ENCODE results near the gene SHROOM1.
"Not testable (repeated sequence)": the region's sequence is repeated elsewhere in the genome, so short reads cannot be mapped to it uniquely, and the experiment has no call there.

The SHROOM1 gene

GRCh38 chr5:132805872-132806271 lies 24.6 kb downstream of the SHROOM1 start:
- not testable (repeated sequence) for H2AFZ ChIP-seq (ENCODE audit: low read length, unreplicated experiment); H3K79me2 ChIP-seq (ENCODE audit: control insufficient read depth, insufficient read depth, low read length, unreplicated experiment); H3K4me1 ChIP-seq (ENCODE audit: control insufficient read depth, insufficient read depth, low read length, unreplicated experiment); H3K4me3 ChIP-seq (ENCODE audit: low read depth, low read length); H3K27ac ChIP-seq (ENCODE audit: low read depth, low read length); H3K36me3 ChIP-seq (ENCODE audit: insufficient read depth, low read length)
- peaks cover 27% of the 10 kb centered on the region for H3K27me3 ChIP-seq (ENCODE audit: insufficient read depth, low read length)

GRCh38 chr5:132804219-132804618 lies 26.2 kb downstream of the SHROOM1 start:
- H3K27ac ChIP-seq (ENCODE audit: low read depth, low read length); H3K79me2 ChIP-seq (ENCODE audit: control insufficient read depth, insufficient read depth, low read length, unreplicated experiment); H3K4me3 ChIP-seq (ENCODE audit: low read depth, low read length); H3K4me1 ChIP-seq (ENCODE audit: control insufficient read depth, insufficient read depth, low read length, unreplicated experiment); H3K36me3 ChIP-seq (ENCODE audit: insufficient read depth, low read length); H2AFZ ChIP-seq (ENCODE audit: low read length, unreplicated experiment): not testable (repeated sequence)
- peaks cover 31% of the 10 kb centered on the region for H3K27me3 ChIP-seq (ENCODE audit: insufficient read depth, low read length)

- H3K27ac ChIP-seq (ENCODE audit: low read depth, low read length); H3K79me2 ChIP-seq (ENCODE audit: control insufficient read depth, insufficient read depth, low read length, unreplicated experiment); H2AFZ ChIP-seq (ENCODE audit: low read length, unreplicated experiment); H3K4me3 ChIP-seq (ENCODE audit: low read depth, low read length); H3K36me3 ChIP-seq (ENCODE audit: insufficient read depth, low read length); H3K4me1 ChIP-seq (ENCODE audit: control insufficient read depth, insufficient read depth, low read length, unreplicated experiment): not testable (repeated sequence)
- H3K27me3 ChIP-seq (ENCODE audit: insufficient read depth, low read length), result peaks cover 27% of the 10 kb centered on the region
Observed at GRCh38 chr5:132802685-132803066, 27.8 kb downstream of the SHROOM1 start.

- H3K79me2 ChIP-seq (ENCODE audit: control insufficient read depth, insufficient read depth, low read length, unreplicated experiment), result no peaks in the 10 kb centered on the region
- H3K27me3 ChIP-seq (ENCODE audit: insufficient read depth, low read length), result peaks cover 32% of the 10 kb centered on the region
- H3K4me3 ChIP-seq (ENCODE audit: low read depth, low read length), result no peak overlapping the region
- H2AFZ ChIP-seq (ENCODE audit: low read length, unreplicated experiment), result no peak overlapping the region
- H3K4me1 ChIP-seq (ENCODE audit: control insufficient read depth, insufficient read depth, low read length, unreplicated experiment), result no peaks in the 10 kb centered on the region
- no peaks in the 10 kb centered on the region for H3K36me3 ChIP-seq (ENCODE audit: insufficient read depth, low read length)
- H3K27ac ChIP-seq (ENCODE audit: low read depth, low read length), result no peak overlapping the region
Observed at GRCh38 chr5:132802044-132802684, 28.3 kb downstream of the SHROOM1 start.

- no peaks in the 10 kb centered on the region for H3K4me1 ChIP-seq (ENCODE audit: control insufficient read depth, insufficient read depth, low read length, unreplicated experiment)
- no peak overlapping the region for H3K27ac ChIP-seq (ENCODE audit: low read depth, low read length)
- H3K4me3 ChIP-seq (ENCODE audit: low read depth, low read length), result no peak overlapping the region
- no peaks in the 10 kb centered on the region for H3K36me3 ChIP-seq (ENCODE audit: insufficient read depth, low read length)
- H3K79me2 ChIP-seq (ENCODE audit: control insufficient read depth, insufficient read depth, low read length, unreplicated experiment), result no peaks in the 10 kb centered on the region
- peaks cover 35% of the 10 kb centered on the region for H3K27me3 ChIP-seq (ENCODE audit: insufficient read depth, low read length)
- H2AFZ ChIP-seq (ENCODE audit: low read length, unreplicated experiment), result no peak overlapping the region
Observed at GRCh38 chr5:132800545-132800944, 29.9 kb downstream of the SHROOM1 start.

- no peak overlapping the region for H3K4me3 ChIP-seq (ENCODE audit: low read depth, low read length)
- peaks cover 35% of the 10 kb centered on the region for H3K27me3 ChIP-seq (ENCODE audit: insufficient read depth, low read length)
- H3K4me1 ChIP-seq (ENCODE audit: control insufficient read depth, insufficient read depth, low read length, unreplicated experiment), result no peaks in the 10 kb centered on the region
- no peak overlapping the region for H3K27ac ChIP-seq (ENCODE audit: low read depth, low read length)
- H3K79me2 ChIP-seq (ENCODE audit: control insufficient read depth, insufficient read depth, low read length, unreplicated experiment), result no peaks in the 10 kb centered on the region
- H3K36me3 ChIP-seq (ENCODE audit: insufficient read depth, low read length), result no peaks in the 10 kb centered on the region
- no peak overlapping the region for H2AFZ ChIP-seq (ENCODE audit: low read length, unreplicated experiment)
Observed at GRCh38 chr5:132799392-132799791, 31.1 kb downstream of the SHROOM1 start.

GRCh38 chr5:132797651-132798050 lies 32.8 kb downstream of the SHROOM1 start:
- H3K4me1 ChIP-seq (ENCODE audit: control insufficient read depth, insufficient read depth, low read length, unreplicated experiment), result no peaks in the 10 kb centered on the region
- no peaks in the 10 kb centered on the region for H3K79me2 ChIP-seq (ENCODE audit: control insufficient read depth, insufficient read depth, low read length, unreplicated experiment)
- H3K27me3 ChIP-seq (ENCODE audit: insufficient read depth, low read length), result peaks cover 34% of the 10 kb centered on the region
- H3K27ac ChIP-seq (ENCODE audit: low read depth, low read length), result no peak overlapping the region
- H2AFZ ChIP-seq (ENCODE audit: low read length, unreplicated experiment), result no peak overlapping the region
- no peaks in the 10 kb centered on the region for H3K36me3 ChIP-seq (ENCODE audit: insufficient read depth, low read length)
- H3K4me3 ChIP-seq (ENCODE audit: low read depth, low read length), result no peak overlapping the region

- H2AFZ ChIP-seq (ENCODE audit: low read length, unreplicated experiment), result no peak overlapping the region
- H3K4me1 ChIP-seq (ENCODE audit: control insufficient read depth, insufficient read depth, low read length, unreplicated experiment), result no peaks in the 10 kb centered on the region
- no peaks in the 10 kb centered on the region for H3K36me3 ChIP-seq (ENCODE audit: insufficient read depth, low read length)
- H3K27ac ChIP-seq (ENCODE audit: low read depth, low read length), result no peak overlapping the region
- H3K79me2 ChIP-seq (ENCODE audit: control insufficient read depth, insufficient read depth, low read length, unreplicated experiment), result no peaks in the 10 kb centered on the region
- no peak overlapping the region for H3K4me3 ChIP-seq (ENCODE audit: low read depth, low read length)
- peaks cover 11% of the 10 kb centered on the region for H3K27me3 ChIP-seq (ENCODE audit: insufficient read depth, low read length)
Observed at GRCh38 chr5:132791026-132791425, 39.4 kb downstream of the SHROOM1 start.

- Histone ChIP-seq H3K27ac (ENCODE audit: low read depth, low read length) (no peak overlapping the region), H3K36me3 (ENCODE audit: insufficient read depth, low read length) (no peaks in the 10 kb centered on the region), H3K79me2 (ENCODE audit: control insufficient read depth, insufficient read depth, low read length, unreplicated experiment) (no peaks in the 10 kb centered on the region), H2AFZ (ENCODE audit: low read length, unreplicated experiment) (no peak overlapping the region), H3K4me1 (ENCODE audit: control insufficient read depth, insufficient read depth, low read length, unreplicated experiment) (no peaks in the 10 kb centered on the region), H3K27me3 (ENCODE audit: insufficient read depth, low read length) (peaks cover 11% of the 10 kb centered on the region), H3K4me3 (ENCODE audit: low read depth, low read length) (no peak overlapping the region)
Observed at GRCh38 chr5:132790201-132790865, 40.1 kb downstream of the SHROOM1 start.

GRCh38 chr5:132788990-132789886 lies 41.2 kb downstream of the SHROOM1 start:
- H3K27me3 ChIP-seq (ENCODE audit: insufficient read depth, low read length), result peaks cover 11% of the 10 kb centered on the region
- H3K79me2 ChIP-seq (ENCODE audit: control insufficient read depth, insufficient read depth, low read length, unreplicated experiment), result no peaks in the 10 kb centered on the region
- no peak overlapping the region for H3K4me3 ChIP-seq (ENCODE audit: low read depth, low read length)
- no peaks in the 10 kb centered on the region for H3K4me1 ChIP-seq (ENCODE audit: control insufficient read depth, insufficient read depth, low read length, unreplicated experiment)
- H2AFZ ChIP-seq (ENCODE audit: low read length, unreplicated experiment), result no peak overlapping the region
- no peak overlapping the region for H3K27ac ChIP-seq (ENCODE audit: low read depth, low read length)
- H3K36me3 ChIP-seq (ENCODE audit: insufficient read depth, low read length), result no peaks in the 10 kb centered on the region
